DOHH2 (cell line): ENCODE data around the gene B4GALT5.

Experiments
- EZH2phosphoT487 ChIP-seq: fragments of 200-600 bp; sonication (generic); IDR thresholded peaks from 2 replicates; pipeline ENCODE4 v1.6.1; 2017; ENCODE audit warnings: borderline replicate concordance, mild to moderate bottlenecking, antibody characterized with exemption, low read length, moderate library complexity, mixed read lengths
- TF ChIP-seq, protein P1 (sequence below): fragments of 200-600 bp; sonication (generic); IDR thresholded peaks from one replicate; pipeline ENCODE4 v1.5.1; 2014; ENCODE audit warnings: antibody characterized with exemption, mild to moderate bottlenecking, low read depth, low read length; ENCODE audit not compliant: poor library complexity, severe bottlenecking

- TF ChIP-seq, protein P1, sequence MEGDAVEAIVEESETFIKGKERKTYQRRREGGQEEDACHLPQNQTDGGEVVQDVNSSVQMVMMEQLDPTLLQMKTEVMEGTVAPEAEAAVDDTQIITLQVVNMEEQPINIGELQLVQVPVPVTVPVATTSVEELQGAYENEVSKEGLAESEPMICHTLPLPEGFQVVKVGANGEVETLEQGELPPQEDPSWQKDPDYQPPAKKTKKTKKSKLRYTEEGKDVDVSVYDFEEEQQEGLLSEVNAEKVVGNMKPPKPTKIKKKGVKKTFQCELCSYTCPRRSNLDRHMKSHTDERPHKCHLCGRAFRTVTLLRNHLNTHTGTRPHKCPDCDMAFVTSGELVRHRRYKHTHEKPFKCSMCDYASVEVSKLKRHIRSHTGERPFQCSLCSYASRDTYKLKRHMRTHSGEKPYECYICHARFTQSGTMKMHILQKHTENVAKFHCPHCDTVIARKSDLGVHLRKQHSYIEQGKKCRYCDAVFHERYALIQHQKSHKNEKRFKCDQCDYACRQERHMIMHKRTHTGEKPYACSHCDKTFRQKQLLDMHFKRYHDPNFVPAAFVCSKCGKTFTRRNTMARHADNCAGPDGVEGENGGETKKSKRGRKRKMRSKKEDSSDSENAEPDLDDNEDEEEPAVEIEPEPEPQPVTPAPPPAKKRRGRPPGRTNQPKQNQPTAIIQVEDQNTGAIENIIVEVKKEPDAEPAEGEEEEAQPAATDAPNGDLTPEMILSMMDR, result no peak
- no peak for TF ChIP-seq EZH2phosphoT487
Observed at GRCh38 chr20:49646126-49646525, 67.6 kb downstream of the B4GALT5 start.
